NK-92 (cell line): ENCODE data around the gene NTSR2.

Experiments
- DNase-seq: peaks from one replicate; lab custom pipeline; 2025; ENCODE audit not compliant: unreplicated experiment; lab: John Stamatoyannopoulos, UW

The NTSR2 gene

GRCh38 chr2:11658208-11659114, 11.5 kb downstream of the NTSR2 start:
- DNase-seq = no peak

- DNase-seq = no peak
These were observed 12.3 kb downstream of the NTSR2 start for GRCh38 chr2:11657646-11658045.

DNA sequence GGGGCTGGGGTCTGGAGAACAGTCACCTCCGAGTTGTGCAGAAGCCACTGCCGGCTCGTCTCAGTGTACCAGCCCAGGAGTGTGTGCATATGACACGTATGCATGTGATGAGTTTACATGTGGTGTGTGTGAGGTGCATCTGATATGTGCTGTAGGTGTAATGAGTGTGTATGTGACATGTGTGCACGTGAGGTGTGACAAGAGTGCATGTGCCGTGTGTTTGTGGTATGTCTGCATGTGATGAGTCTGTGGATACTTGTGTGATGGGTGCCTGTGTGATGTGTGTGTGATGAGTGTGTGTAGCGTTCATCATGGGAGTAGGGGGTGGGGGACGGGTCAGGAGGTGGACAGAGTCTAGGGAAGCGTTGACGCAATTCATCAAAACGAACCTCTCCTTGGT, 12.8 kb downstream of the NTSR2 start:
- DNase-seq = no peak

- no peak for DNase-seq
These were observed 13.3 kb downstream of the NTSR2 start for GRCh38 chr2:11656671-11657101.

GRCh38 chr2:11656252-11656651, 13.7 kb downstream of the NTSR2 start:
- DNase-seq = no peak

- no peak for DNase-seq
These were observed 14.5 kb downstream of the NTSR2 start for GRCh38 chr2:11655495-11655894.

GRCh38 chr2:11652553-11652952, 17.4 kb downstream of the NTSR2 start:
- DNase-seq = no peak

DNA sequence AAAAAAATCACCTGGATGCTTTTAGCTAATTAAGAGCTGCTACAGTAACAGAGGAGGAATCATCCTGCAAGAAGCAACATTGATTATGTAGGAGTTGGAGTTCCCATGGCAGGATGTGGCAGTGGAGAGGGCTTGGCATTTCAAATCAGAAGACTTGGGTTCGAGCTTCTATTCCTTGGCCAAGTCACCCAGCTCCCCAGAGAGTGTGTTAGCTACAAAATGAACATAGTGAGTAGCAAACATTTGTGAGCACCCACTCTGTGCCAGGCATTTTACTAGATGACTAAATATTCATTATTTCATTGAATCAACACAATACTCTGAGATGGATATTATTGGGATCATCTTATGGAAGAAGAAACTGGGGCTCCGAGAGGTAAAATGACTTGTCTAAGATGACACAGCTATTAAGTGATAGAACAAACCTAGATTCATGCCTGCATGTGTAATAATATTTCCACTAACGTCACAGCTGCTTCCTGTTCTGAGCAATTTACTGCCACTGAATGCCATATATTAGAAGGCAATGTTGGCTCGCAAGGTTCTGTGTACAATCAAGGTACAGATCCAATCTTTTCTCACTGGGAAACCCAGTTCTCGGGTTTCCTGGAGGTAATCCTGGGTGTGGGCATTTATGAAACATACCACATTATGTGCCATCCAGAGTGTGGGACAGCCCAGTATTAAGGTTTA, 18.0 kb downstream of the NTSR2 start:
- DNase-seq = no peak

DNA sequence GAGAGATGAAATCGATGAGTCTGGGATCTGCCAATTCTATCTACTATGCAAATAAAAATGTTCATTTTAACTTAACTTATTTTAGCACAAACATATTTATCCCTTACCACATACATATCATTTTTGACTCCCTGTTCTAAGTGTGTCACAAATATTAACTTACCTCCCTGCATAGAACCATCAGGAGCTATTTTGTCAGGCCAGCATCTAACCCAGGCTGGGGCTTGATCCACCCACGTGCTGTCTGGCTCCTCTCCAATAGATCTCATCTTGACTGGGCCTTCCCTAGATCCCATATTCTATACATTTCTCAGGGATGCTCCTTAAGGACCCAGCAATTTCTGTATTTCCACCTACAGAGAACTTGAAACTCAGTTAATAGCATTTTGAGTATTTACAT, 20.9 kb downstream of the NTSR2 start:
- DNase-seq = no peak

GRCh38 chr2:11647834-11648600, 22.0 kb downstream of the NTSR2 start:
- no peak for DNase-seq

DNA sequence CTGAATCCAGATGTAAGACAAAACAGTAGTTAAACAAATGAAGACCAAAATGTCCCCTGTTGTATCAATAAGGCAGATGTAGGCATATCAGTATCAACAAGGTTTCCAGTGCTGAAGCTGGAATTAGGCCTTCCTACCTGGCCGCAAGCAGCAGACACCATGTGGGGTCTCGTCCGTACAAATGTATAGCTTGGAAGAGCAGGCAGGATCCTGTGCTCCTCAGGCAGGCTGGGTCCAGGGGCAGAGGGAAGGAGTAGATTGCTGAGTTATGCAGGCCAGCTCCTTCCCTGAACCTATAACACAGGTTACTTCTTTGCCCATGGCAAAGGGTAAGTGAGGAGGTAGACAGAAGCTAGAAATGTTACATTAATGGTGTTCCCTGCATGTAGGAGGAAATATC, 23.5 kb downstream of the NTSR2 start:
- no peak for DNase-seq

GRCh38 chr2:11644293-11644692, 25.7 kb downstream of the NTSR2 start:
- DNase-seq = no peak

GRCh38 chr2:11642972-11643371, 27.0 kb downstream of the NTSR2 start:
- no peak for DNase-seq

DNA sequence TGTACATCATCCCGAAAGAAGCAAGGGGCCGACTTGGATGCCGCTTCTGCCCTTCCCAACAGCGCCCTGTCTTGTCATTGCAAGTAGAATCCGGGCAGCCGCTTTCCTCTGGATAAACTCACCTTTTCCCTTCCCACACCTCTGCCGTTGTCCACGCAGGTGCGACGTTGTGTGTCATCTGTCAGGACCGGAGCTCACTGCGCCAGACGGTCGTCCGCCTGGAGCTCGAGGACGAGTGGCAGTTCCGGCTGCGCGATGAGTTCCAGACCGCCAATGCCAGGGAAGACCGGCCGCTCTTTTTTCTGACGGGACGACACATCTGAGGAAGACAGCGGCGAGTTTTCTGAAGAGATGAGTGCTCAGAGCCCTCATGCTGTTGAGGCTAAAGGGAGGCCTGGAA, 29.9 kb downstream of the NTSR2 start:
- no peak for DNase-seq

DNA sequence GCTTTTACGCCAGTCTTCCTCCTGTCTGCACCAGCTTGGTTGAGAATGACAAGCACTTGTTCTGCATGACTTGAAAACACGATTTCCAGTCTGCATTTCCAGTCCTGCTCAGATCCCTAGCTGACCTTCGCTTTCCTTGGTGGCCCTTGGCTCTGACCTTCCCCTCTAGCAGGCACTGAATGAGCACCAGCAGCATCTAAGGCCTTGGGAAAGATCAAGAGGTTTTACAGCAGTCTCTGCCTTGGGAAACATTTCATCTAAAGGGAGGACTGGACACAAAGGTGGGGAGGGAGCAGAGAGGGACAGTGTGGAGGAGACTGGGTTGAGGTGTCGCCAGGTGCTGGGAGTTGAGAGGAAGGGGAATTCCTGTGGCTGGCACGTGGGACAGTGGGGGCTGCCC, 30.5 kb downstream of the NTSR2 start:
- no peak for DNase-seq

- DNase-seq = no peak
These were observed 32.4 kb downstream of the NTSR2 start for GRCh38 chr2:11637546-11637945.

DNA sequence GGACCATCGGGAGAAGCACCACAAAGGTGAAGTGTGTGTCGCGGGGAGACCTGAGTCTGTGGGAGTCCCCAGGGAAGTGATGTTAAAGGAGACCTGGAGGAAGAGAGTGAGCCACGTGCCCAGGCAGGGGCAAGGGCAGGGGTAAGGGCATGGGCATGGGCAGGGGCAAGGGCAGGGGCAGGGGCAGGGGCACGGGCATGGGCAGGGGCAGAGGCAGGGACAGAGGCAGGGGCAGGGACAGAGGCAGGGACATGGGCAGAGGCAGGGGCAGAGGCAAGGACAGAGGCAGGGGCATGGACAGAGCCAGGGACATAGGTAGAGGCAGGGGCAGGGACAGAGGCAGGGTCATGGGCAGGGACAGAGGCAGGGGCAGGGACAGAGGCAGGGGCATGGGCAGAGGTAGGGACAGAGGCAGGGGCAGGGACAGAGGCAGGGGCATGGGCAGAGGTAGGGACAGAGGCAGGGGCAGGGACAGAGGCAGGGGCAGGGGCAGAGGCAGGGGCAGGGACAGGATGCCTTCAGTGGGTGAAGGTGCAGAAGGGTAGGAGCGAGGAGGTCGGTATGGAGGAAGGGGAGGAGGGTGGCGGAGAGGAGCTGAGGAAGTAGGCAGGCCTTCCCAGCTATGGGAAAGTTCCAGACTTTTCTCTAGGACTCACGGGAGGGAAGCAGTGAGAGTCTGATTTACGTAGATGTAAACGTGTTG, 33.3 kb downstream of the NTSR2 start:
- no peak for DNase-seq

GRCh38 chr2:11635141-11635540, 34.9 kb downstream of the NTSR2 start:
- no peak for DNase-seq

- DNase-seq = no peak
These were observed 35.4 kb downstream of the NTSR2 start for GRCh38 chr2:11634584-11634983.

- no peak for DNase-seq
These were observed 36.0 kb downstream of the NTSR2 start for GRCh38 chr2:11633923-11634478.

- DNase-seq = no peak
These were observed 38.5 kb downstream of the NTSR2 start for GRCh38 chr2:11631462-11631861.
